ENCODE measurements around the gene ILKAP. TPM values are rescaled to one million over a fixed set of nuclear protein-coding genes. Genes with fewer than 3 reads are reported as not detected.

The ILKAP gene
- total RNA-seq, 2 donors from 2014 or later, result 53.2 to 55.5 TPM

DNA sequence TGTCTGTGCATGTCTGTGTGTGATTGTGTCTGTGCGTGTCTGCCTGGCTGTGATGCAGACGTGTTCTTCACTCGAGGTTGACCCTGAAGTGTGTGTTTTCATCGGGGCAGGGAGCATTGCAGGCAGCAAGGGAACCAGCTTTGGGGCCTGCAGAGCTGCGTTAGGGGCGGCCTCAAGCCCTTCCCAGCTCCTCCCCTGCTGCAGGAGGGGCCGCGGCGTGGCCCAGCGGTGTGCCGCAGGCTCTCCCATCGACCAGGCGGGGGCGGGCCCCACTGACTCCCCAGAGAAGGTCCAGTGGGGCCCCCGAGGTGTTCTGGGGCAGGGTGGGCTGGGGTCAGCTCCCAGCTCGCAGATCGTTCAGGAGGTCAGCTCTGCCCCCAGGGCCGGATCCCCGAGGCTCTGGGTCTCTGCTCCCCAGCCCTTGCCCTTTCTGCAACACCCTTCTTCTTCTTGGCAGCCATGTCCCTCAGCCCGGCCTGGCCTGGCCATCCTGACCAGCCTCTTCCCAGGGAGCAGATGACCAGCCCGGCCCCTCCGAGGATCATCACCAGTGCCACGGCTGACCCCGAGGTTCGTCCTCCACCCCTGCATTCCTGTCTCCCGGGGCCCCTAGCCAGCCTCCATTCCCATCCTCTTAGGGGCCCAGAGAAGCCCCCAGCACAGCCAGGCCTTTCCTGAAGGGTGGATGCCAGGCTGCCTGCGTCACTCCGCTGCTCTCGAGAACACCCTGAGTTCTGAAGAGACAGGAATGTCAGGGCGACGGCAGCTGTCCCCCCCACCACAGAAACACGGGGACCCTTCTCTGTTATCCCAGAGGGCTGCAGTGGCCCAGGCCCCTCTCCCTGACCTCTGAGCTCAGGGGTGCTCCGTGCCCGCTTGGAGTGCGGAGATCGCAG, 76.1 kb downstream of the ILKAP start:
- DNase-seq (no peak), ATAC-seq (replicated peaks in 1 of 2) (peak in 1 of 2 donors; percentile 44)
- Mint-ChIP-seq H3K4me3 (no peak overlapping the region), H3K4me1 (ENCODE audit: low read depth) (no peaks in the 10 kb centered on the region), H3K27ac (no peak overlapping the region), H3K27me3 (ENCODE audit: low read depth) (no peaks in the 10 kb centered on the region), H3K36me3 (ENCODE audit: insufficient read depth in 2 of 2) (no peaks in the 10 kb centered on the region), H3K9me3 (no peaks in the 10 kb centered on the region)

DNA sequence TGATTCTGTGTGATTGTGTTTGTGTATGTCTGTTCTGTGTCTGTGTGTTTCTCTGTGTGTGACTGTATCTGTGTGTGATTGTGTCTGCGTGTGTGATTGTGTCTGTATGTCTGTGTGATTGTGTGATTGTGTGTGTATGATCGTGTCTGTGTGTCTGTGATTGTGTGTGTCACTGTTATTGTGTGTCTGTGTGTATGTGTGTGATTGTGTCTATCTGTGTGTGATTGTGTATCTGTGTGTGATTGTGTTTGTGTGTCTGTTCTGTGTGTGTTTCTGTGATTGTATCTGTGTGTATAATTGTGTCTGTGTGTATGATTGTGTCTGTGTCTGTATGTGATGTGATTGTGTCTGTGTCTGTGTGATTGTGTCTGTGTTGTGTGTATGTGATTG, 76.7 kb downstream of the ILKAP start:
- H3K27me3 Mint-ChIP-seq (ENCODE audit: low read depth), result no peaks in the 10 kb centered on the region
- no peaks in the 10 kb centered on the region for H3K4me1 Mint-ChIP-seq (ENCODE audit: low read depth)
- ATAC-seq (replicated peaks in 1 of 2), result no peak
- H3K4me3 Mint-ChIP-seq, result no peak overlapping the region
- H3K27ac Mint-ChIP-seq, result no peak overlapping the region
- H3K36me3 Mint-ChIP-seq (ENCODE audit: insufficient read depth in 2 of 2), result no peaks in the 10 kb centered on the region
- DNase-seq, result no peak
- no peaks in the 10 kb centered on the region for H3K9me3 Mint-ChIP-seq

- Mint-ChIP-seq H3K4me3 (no peak overlapping the region), H3K27me3 (ENCODE audit: low read depth) (no peaks in the 10 kb centered on the region), H3K9me3 (no peaks in the 10 kb centered on the region), H3K4me1 (ENCODE audit: low read depth) (no peaks in the 10 kb centered on the region), H3K27ac (no peak overlapping the region), H3K36me3 (ENCODE audit: insufficient read depth in 2 of 2) (no peaks in the 10 kb centered on the region)
- DNase-seq (no peak), ATAC-seq (replicated peaks in 1 of 2) (no peak)
These were observed 77.2 kb downstream of the ILKAP start for GRCh38 chr2:238126338-238126737.

GRCh38 chr2:238125127-238125885, 78.2 kb downstream of the ILKAP start:
- DNase-seq (no peak), ATAC-seq (replicated peaks in 1 of 2) (no peak)
- H3K4me3 Mint-ChIP-seq, result no peak overlapping the region
- H3K27me3 Mint-ChIP-seq (ENCODE audit: low read depth), result no peaks in the 10 kb centered on the region
- no peaks in the 10 kb centered on the region for H3K9me3 Mint-ChIP-seq
- H3K4me1 Mint-ChIP-seq (ENCODE audit: low read depth), result no peaks in the 10 kb centered on the region
- no peak overlapping the region for H3K27ac Mint-ChIP-seq
- H3K36me3 Mint-ChIP-seq (ENCODE audit: insufficient read depth in 2 of 2), result no peaks in the 10 kb centered on the region

DNA sequence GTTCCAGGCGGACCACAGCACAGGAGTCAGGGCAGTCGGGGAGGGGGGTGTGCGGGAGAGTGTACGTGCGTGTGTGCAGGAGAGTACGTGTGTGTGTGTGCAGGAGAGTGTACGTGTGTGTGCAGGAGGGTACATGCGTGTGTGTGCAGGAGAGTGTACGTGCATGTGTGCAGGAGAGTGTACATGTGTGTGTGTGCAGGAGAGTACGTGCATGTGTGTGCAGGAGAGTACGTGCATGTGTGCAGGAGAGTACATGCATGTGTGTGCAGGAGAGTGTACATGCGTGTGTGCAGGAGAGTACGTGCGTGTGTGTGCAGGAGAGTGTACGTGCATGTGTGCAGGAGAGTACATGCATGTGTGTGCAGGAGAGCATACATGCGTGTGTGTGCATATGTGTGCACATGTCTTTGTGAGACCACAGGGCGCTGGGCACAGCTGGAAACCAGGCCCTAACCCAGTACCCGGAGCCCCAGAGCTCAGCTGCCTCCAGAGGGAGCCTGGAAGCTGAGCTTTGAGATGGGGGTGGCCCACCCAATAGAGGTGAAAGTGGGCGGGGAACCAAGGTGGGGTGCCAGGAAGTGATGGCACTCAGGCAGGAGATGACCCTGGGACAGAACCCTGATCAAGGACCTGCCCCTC, 78.9 kb downstream of the ILKAP start:
- DNase-seq (no peak), ATAC-seq (replicated peaks in 1 of 2) (no peak)
- Mint-ChIP-seq H3K27me3 (ENCODE audit: low read depth) (no peaks in the 10 kb centered on the region), H3K36me3 (ENCODE audit: insufficient read depth in 2 of 2) (no peaks in the 10 kb centered on the region), H3K9me3 (no peaks in the 10 kb centered on the region), H3K4me1 (ENCODE audit: low read depth) (no peaks in the 10 kb centered on the region), H3K27ac (no peak overlapping the region), H3K4me3 (no peak overlapping the region)

DNA sequence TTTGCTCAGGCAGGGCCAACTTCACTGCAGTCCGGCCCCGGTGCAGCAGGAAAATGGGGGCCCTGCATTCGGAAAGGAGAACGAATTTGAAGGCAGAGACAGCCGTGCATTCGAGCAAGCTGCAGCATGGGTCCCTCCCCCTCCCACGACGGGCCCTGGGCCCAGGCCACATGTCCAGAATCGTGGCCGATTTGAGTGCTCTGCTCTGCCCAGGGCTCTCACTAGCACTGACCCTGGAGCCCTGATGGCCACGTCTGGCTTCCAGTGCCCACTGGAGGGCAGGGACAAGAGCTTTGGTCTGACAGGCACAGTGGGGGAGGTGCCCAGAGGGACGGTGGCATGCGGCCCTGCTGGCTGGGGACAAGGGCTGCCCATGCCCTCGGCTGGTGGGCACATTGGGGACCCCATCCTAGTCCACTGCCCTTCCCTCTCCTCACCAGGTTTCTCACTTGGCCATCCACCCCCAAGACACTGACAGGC, 79.5 kb downstream of the ILKAP start:
- H3K4me3 Mint-ChIP-seq, result no peak overlapping the region
- ATAC-seq (replicated peaks in 1 of 2), result no peak
- H3K27me3 Mint-ChIP-seq (ENCODE audit: low read depth), result peaks cover 1% of the 10 kb centered on the region

DNA sequence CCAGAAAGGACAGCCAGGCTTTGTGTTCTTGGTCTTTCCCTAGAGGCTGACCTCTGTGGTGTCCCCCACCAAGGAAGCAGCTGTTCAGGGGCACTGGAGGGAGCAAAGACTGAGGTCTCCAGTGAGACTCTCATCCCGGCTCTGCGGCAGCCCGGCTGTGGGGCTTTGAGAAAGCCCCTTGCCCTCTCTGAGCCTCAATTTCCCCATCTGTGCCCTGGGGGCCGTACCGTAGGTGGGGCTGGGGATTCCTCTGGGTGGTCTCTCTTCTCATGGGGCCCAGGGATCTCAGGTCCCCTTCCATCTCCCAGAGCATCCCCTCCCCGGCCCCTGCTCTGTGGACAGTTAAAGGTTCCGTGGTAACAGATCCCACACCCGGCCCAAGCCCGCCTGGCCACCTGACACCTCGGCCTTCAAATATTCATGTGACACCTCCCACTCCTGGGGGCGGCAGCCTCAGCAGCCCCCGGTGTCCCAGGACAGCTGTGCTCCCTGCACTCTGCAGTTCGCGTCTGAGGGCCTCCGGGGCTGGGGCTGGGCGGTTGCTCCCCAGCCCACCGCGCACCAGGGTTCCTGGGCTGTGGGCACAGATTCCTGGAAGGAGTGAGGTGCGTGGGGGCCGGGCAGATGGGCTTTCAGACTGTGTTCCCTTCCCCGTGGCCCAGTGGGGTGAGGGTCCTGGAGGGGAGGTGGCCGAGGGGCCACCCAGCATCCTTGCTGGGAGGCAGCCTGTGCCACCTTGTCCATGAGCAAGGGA, 80.1 kb downstream of the ILKAP start:
- H3K27me3 Mint-ChIP-seq (ENCODE audit: low read depth), result peaks cover 7% of the 10 kb centered on the region
- H3K36me3 Mint-ChIP-seq (ENCODE audit: insufficient read depth in 2 of 2), result no peaks in the 10 kb centered on the region
- no peak overlapping the region for H3K4me3 Mint-ChIP-seq
- no peaks in the 10 kb centered on the region for H3K9me3 Mint-ChIP-seq
- ATAC-seq (replicated peaks in 1 of 2) (no peak), DNase-seq (no peak)
- H3K27ac Mint-ChIP-seq, result no peak overlapping the region
- no peaks in the 10 kb centered on the region for H3K4me1 Mint-ChIP-seq (ENCODE audit: low read depth)

More for the DNA sequence above, 79.5 kb downstream of the ILKAP start:
- H3K9me3 Mint-ChIP-seq, result no peaks in the 10 kb centered on the region
- no peaks in the 10 kb centered on the region for H3K4me1 Mint-ChIP-seq (ENCODE audit: low read depth)
- no peaks in the 10 kb centered on the region for H3K36me3 Mint-ChIP-seq (ENCODE audit: insufficient read depth in 2 of 2)
- no peak for DNase-seq
- no peak overlapping the region for H3K27ac Mint-ChIP-seq

DNA sequence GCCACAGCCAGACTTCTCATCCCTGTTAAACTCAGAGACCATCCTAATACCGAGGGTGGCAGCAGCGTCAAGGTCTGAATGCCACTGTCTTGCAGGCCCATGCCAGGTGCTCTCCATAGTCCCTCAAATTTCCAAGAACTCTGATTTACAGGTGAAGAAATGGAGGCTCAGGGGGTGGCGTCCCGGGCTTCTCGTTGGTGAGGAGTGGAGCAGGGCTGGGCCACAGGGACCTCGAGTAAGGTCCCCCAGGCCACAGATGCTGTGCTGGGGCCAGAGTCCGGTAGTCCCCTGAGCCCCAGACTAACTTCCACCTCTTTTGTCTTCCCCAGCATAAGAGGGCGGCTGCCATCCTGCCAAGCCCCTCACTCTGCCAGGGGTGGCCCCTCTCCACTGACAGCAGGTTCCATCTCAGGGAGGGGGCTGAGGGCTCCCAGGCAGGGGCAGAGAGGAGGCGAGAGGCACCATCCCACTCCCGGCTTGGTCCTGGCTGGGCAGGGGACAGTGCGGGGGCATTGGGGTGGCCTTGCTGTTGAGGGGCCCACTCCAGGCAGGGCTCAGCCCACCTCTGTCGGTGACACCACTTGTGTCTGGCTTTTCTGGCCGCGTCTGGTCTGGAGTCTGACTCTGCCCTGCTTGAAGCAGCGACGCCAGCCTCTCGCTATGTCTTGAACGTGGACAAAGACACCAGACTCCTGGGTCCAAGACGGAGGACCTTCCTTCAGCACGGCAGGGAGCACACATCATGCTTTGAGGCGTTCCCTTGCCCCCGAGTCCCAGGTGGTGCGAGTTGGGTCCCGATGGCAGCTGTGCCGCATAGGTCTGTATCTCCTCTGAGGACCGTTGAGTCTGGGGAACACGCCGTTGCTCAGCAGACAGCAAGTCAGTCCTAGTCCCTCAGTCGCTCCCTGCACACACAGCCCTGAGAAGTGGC, 80.9 kb downstream of the ILKAP start:
- no peak for DNase-seq
- no peaks in the 10 kb centered on the region for H3K4me1 Mint-ChIP-seq (ENCODE audit: low read depth)
- no peak for ATAC-seq (replicated peaks in 1 of 2)
- no peaks in the 10 kb centered on the region for H3K36me3 Mint-ChIP-seq (ENCODE audit: insufficient read depth in 2 of 2)
- no peaks in the 10 kb centered on the region for H3K9me3 Mint-ChIP-seq
- H3K4me3 Mint-ChIP-seq, result no peak overlapping the region
- peaks cover 15% of the 10 kb centered on the region for H3K27me3 Mint-ChIP-seq (ENCODE audit: low read depth)
- no peak overlapping the region for H3K27ac Mint-ChIP-seq

GRCh38 chr2:238121511-238122286, 81.8 kb downstream of the ILKAP start:
- no peaks in the 10 kb centered on the region for H3K9me3 Mint-ChIP-seq
- H3K27ac Mint-ChIP-seq, result no peak overlapping the region
- H3K4me3 Mint-ChIP-seq, result no peak overlapping the region
- ATAC-seq (replicated peaks in 1 of 2) (no peak), DNase-seq (no peak)
- peaks cover 18% of the 10 kb centered on the region for H3K27me3 Mint-ChIP-seq (ENCODE audit: low read depth)
- no peaks in the 10 kb centered on the region for H3K36me3 Mint-ChIP-seq (ENCODE audit: insufficient read depth in 2 of 2)
- H3K4me1 Mint-ChIP-seq (ENCODE audit: low read depth), result no peaks in the 10 kb centered on the region

DNA sequence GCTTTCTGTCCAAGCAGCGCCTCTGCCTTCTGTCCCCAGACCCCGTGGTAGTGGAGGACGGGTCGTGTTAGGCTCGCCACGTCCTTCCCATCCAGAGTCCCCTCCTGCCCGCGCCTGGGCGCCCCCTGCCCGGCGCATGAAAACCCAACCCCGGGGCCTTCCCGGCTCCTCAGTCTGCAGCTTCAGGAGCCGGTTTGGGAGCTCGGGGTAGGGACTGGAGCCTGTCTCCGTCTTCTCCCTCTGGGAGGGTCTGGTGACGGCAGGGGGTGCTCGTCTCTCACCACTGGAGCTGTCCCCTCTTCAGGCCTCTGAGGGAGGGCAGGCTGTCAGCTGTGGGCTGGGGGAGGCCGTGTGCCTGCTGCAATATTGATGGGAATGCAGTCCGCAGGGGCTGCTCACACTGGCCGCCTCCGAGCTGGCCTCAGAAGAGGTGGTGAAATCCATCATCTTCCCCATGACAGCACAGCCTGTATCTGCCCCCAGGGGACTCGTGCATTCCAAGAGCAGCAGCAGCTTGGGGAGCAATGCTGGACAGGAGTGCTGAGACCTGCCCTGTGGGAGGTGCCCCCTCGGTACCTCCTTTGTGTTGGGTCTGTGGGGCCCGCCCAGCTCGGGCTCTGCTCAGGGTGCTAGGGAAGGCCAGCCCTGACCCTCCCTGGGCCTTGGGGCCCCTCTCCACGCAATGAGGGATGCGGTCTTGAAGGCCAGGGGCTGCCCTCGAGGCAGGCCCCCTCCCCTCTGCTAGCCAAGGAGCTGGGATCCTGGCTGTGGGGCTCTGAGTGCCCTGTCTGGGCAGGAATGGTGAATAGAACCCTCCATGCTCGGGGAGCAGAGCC, 82.8 kb downstream of the ILKAP start:
- Mint-ChIP-seq H3K4me3 (no peak overlapping the region), H3K4me1 (ENCODE audit: low read depth) (no peaks in the 10 kb centered on the region), H3K9me3 (no peaks in the 10 kb centered on the region), H3K27ac (no peak overlapping the region), H3K36me3 (ENCODE audit: insufficient read depth in 2 of 2) (no peaks in the 10 kb centered on the region), H3K27me3 (ENCODE audit: low read depth) (peaks cover 18% of the 10 kb centered on the region)
- no peak for DNase-seq
- ATAC-seq (replicated peaks in 1 of 2), result no peak
